CD14-positive monocyte (primary cell): ENCODE measurements around the gene CAPN8. TPM values are rescaled to one million over a fixed set of nuclear protein-coding genes. Genes with fewer than 3 reads are reported as not detected.

ENCODE experiments used
- DNase-seq, 3 donors: peaks; one replicate each; pipeline ENCODE4 v3.0.0-alpha.2; 2011 to 2022
- H2AFZ ChIP-seq: 2 replicates; pipeline ENCODE4 v1.6.0; 2012; ENCODE audit warnings: mild to moderate bottlenecking, low read depth, low read length, inconsistent platforms; ENCODE audit not compliant: insufficient read depth, poor library complexity, severe bottlenecking
- H3K27ac ChIP-seq, 2 donors: 1 replicate in 1 of 2; 2 replicates in 1 of 2; pipeline ENCODE4 v1.5.1; 2012 to 2013; ENCODE audit warnings: low read length in 2 of 2, control low read depth in 1 of 2, inconsistent platforms in 1 of 2, low read depth in 1 of 2, mild to moderate bottlenecking in 1 of 2
- H3K27me3 ChIP-seq, 2 donors: one replicate each; pipeline versions ENCODE4 v1.6.0 to v1.6.1; 2011 to 2013; ENCODE audit warnings: low read length in 2 of 2; ENCODE audit not compliant: control insufficient read depth in 2 of 2, insufficient read depth in 2 of 2
- H3K36me3 ChIP-seq, 2 donors: replicated peaks in 1 of 2; 1 replicate in 1 of 2; 2 replicates in 1 of 2; pipeline versions ENCODE4 v1.5.1 to v1.6.1; 2012 to 2013; ENCODE audit warnings: low read length in 2 of 2, control low read depth in 1 of 2, inconsistent platforms in 1 of 2, mild to moderate bottlenecking in 1 of 2; ENCODE audit not compliant: insufficient read depth in 2 of 2, control insufficient read depth in 1 of 2
- H3K4me1 ChIP-seq, 2 donors: 1 replicate in 1 of 2; 2 replicates in 1 of 2; pipeline versions ENCODE4 v1.5.1 to v1.6.1; 2012 to 2013; ENCODE audit warnings: low read length in 2 of 2, control low read depth in 1 of 2, inconsistent platforms in 1 of 2, mild to moderate bottlenecking in 1 of 2, moderate library complexity in 1 of 2; ENCODE audit not compliant: insufficient read depth in 2 of 2, control insufficient read depth in 1 of 2
- H3K4me2 ChIP-seq: replicated peaks from 2 replicates; pipeline ENCODE3; 2012; ENCODE audit warnings: low read length, moderate library complexity, mild to moderate bottlenecking; ENCODE audit not compliant: poor library complexity, severe bottlenecking; ENCODE audit errors: extremely low read depth
- H3K4me3 ChIP-seq, 3 experiments: fragments of 200-600 bp in 1 of 3; sonication (generic) in 1 of 3; replicated peaks in 1 of 3; 1 replicate in 2 of 3; 2 replicates in 1 of 3; pipeline ENCODE4 v1.5.1; 2011 to 2013; ENCODE audit warnings: low read length in 3 of 3, mild to moderate bottlenecking in 3 of 3, control low read depth in 2 of 3, low read depth in 2 of 3, inconsistent platforms in 1 of 3, moderate library complexity in 1 of 3
- H3K79me2 ChIP-seq: 2 replicates; pipeline ENCODE4 v1.6.0; 2012; ENCODE audit warnings: mild to moderate bottlenecking, control low read depth, inconsistent platforms, low read length, moderate library complexity; ENCODE audit not compliant: insufficient read depth
- H3K9ac ChIP-seq: 2 replicates; pipeline ENCODE4 v1.6.0; 2017; ENCODE audit warnings: low read length, mild to moderate bottlenecking; ENCODE audit not compliant: insufficient read depth, poor library complexity, severe bottlenecking
- H3K9me3 ChIP-seq, 2 donors: replicated peaks in 1 of 2; 1 replicate in 1 of 2; 2 replicates in 1 of 2; pipeline versions ENCODE4 v1.5.1 to v1.6.1; 2012 to 2013; ENCODE audit warnings: low read length in 2 of 2, control low read depth in 1 of 2; ENCODE audit not compliant: control insufficient read depth in 1 of 2, insufficient read depth in 1 of 2
- H4K20me1 ChIP-seq: 2 replicates; pipeline ENCODE4 v1.6.0; 2012; ENCODE audit warnings: mild to moderate bottlenecking, low read length, control low read depth, moderate library complexity; ENCODE audit not compliant: insufficient read depth
- H3K27ac Mint-ChIP-seq, 7 donors: one replicate each; pipeline ENCODE4 v1.8.0; 2020; ENCODE audit warnings: mild to moderate bottlenecking in 7 of 7, mixed read lengths in 7 of 7, moderate library complexity in 6 of 7, inconsistent platforms in 2 of 7
- H3K27me3 Mint-ChIP-seq, 3 donors: one replicate each; pipeline ENCODE4 v1.8.0; 2021 to 2022; ENCODE audit warnings: low read depth in 3 of 3, mild to moderate bottlenecking in 3 of 3, mixed read lengths in 3 of 3, moderate library complexity in 3 of 3, inconsistent platforms in 1 of 3
- H3K36me3 Mint-ChIP-seq, 2 donors: one replicate each; pipeline ENCODE4 v1.8.0; 2020; ENCODE audit warnings: mixed read lengths in 2 of 2, inconsistent platforms in 1 of 2, mild to moderate bottlenecking in 1 of 2
- H3K4me1 Mint-ChIP-seq: one replicate; pipeline ENCODE4 v1.8.0; 2020; ENCODE audit warnings: mild to moderate bottlenecking, mixed read lengths
- H3K4me3 Mint-ChIP-seq, 2 donors: one replicate each; pipeline ENCODE4 v1.8.0; 2020; ENCODE audit warnings: mild to moderate bottlenecking in 2 of 2, mixed read lengths in 2 of 2, moderate library complexity in 1 of 2
- H3K9me3 Mint-ChIP-seq, 7 donors: one replicate each; pipeline ENCODE4 v1.8.0; 2020 to 2022; ENCODE audit warnings: mixed read lengths in 7 of 7, mild to moderate bottlenecking in 6 of 7, moderate library complexity in 6 of 7, inconsistent platforms in 2 of 7
- WGBS: methylation state at CpG from one replicate; pipeline ENCODE4 v1.1.5; 2013; ENCODE audit warnings: missing lambda C conversion rate; ENCODE audit not compliant: insufficient coverage; 5-methylcytosine and 5-hydroxymethylcytosine counted together
- intact Hi-C, 2 donors: fragments of 100-400 bp; cut with micrococcal nuclease; formaldehyde crosslinking; loops; one replicate each; pipeline versions ENCODE4 v1.15.0 to v1.15.1; 2023
- polyA plus RNA-seq, 3 donors: library from polyadenylated mRNA; depleted of rRNA in 1 of 3; unstranded in 2 of 3; stranded (reverse) in 1 of 3; fragments of 300-500 nt in 2 of 3; fragments of >200 nt in 1 of 3; fragmentation: Illumina TruSeq in 2 of 3; gene quantifications; 1 replicate in 2 of 3; 2 replicates in 1 of 3; pipeline ENCODE4 v1.2.3, GENCODE V29; 2012 to 2021
- TF ChIP-seq, protein P1 (sequence below): fragments of 200-600 bp; IDR thresholded peaks from one replicate; pipeline ENCODE4 v1.8.0; 2022; ENCODE audit warnings: antibody characterized with exemption, mild to moderate bottlenecking

CAPN8 gene
- polyA plus RNA-seq, 3 donors = 0.40 TPM; not detected in 2

DNA sequence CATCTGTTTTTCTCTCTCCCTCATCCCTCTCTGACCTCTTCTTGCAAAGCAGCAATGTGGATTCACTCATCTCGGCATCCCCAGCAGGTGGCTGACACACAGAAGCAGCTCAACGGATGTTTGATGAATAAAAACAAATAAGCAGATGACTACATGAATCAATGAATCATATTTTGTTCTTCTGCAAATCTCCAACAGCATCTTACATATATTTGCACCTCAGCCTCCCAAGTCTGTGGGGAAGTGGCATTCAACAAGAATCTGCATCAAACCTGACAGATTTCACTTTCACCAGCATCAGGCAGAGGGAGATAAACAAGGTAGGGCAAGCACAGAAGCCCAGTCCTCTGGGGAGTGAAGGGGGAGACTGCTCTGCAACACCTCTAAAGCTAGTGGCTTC, 34.0 kb downstream of the CAPN8 start:
- no peak overlapping the region for H3K4me3 Mint-ChIP-seq
- H4K20me1 ChIP-seq = no peaks in the 10 kb centered on the region
- H3K4me1 ChIP-seq = no peaks in the 10 kb centered on the region
- H3K4me1 Mint-ChIP-seq = no peaks in the 10 kb centered on the region
- no peak overlapping the region for H3K27ac Mint-ChIP-seq
- H2AFZ ChIP-seq = no peak overlapping the region
- no peaks in the 10 kb centered on the region for H3K36me3 ChIP-seq
- H3K27me3 Mint-ChIP-seq = peaks cover 1 to 8% (median 3%) of the 10 kb centered on the region in 3 donors
- intact Hi-C loops = no loop called here
- H3K4me3 ChIP-seq = no peak overlapping the region
- DNase-seq = no peak
- H3K27me3 ChIP-seq = peaks cover 0 to 7% of the 10 kb centered on the region in 2 donors
- no peaks in the 10 kb centered on the region for H3K36me3 Mint-ChIP-seq
- no peak overlapping the region for H3K9ac ChIP-seq
- no peak overlapping the region for H3K4me2 ChIP-seq
- H3K79me2 ChIP-seq = no peaks in the 10 kb centered on the region
- H3K9me3 ChIP-seq = peaks cover 11 to 12% of the 10 kb centered on the region in 2 donors
- WGBS = no CpG with 5 or more reads among the region's 2 CpGs
- no peak overlapping the region for H3K27ac ChIP-seq
- H3K9me3 Mint-ChIP-seq = peaks cover 10 to 18% (median 11%) of the 10 kb centered on the region in 7 donors
- TF ChIP-seq, protein P1, sequence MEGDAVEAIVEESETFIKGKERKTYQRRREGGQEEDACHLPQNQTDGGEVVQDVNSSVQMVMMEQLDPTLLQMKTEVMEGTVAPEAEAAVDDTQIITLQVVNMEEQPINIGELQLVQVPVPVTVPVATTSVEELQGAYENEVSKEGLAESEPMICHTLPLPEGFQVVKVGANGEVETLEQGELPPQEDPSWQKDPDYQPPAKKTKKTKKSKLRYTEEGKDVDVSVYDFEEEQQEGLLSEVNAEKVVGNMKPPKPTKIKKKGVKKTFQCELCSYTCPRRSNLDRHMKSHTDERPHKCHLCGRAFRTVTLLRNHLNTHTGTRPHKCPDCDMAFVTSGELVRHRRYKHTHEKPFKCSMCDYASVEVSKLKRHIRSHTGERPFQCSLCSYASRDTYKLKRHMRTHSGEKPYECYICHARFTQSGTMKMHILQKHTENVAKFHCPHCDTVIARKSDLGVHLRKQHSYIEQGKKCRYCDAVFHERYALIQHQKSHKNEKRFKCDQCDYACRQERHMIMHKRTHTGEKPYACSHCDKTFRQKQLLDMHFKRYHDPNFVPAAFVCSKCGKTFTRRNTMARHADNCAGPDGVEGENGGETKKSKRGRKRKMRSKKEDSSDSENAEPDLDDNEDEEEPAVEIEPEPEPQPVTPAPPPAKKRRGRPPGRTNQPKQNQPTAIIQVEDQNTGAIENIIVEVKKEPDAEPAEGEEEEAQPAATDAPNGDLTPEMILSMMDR = no peak

DNA sequence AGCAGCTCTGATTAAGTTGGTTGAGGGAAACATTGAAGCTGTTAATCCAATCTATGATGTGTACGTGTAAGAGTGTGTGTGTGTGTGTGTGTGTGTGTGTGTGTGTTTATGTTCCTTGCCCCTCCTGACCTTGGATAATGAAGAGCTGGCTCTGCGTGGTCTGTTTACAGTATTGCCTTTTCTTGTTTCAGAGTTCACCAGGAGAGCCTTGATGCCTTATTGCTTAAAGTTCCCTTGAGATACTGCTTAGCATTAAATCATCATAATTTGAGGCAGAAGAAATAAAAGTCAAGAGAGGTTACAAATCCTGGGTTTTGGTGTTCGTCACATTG, 36.4 kb downstream of the CAPN8 start:
- Histone ChIP-seq H3K4me2 (no peak overlapping the region), H3K79me2 (no peaks in the 10 kb centered on the region), H4K20me1 (no peaks in the 10 kb centered on the region), H3K27ac (no peak overlapping the region), H3K36me3 (no peaks in the 10 kb centered on the region), H3K27me3 (peaks cover 0 to 7% of the 10 kb centered on the region in 2 donors), H3K4me3 (no peak overlapping the region), H2AFZ (no peak overlapping the region), H3K9me3 (peaks cover 1 to 2% of the 10 kb centered on the region in 2 donors), H3K9ac (no peak overlapping the region), H3K4me1 (no peaks in the 10 kb centered on the region)
- Mint-ChIP-seq H3K27me3 (peaks cover 1 to 8% (median 3%) of the 10 kb centered on the region in 3 donors), H3K27ac (no peak overlapping the region), H3K4me3 (no peak overlapping the region), H3K4me1 (no peaks in the 10 kb centered on the region), H3K36me3 (no peaks in the 10 kb centered on the region), H3K9me3 (peaks cover 2 to 6% (median 4%) of the 10 kb centered on the region in 7 donors)
- DNase-seq = no peak
- WGBS = 85% methylated on average over 2 of the region's 3 CpGs
- intact Hi-C loops = no loop called here
- TF ChIP-seq, protein P1 = no peak
